ENCODE measurements around the gene ZC3H6. TPM values are rescaled to one million over a fixed set of nuclear protein-coding genes. Genes with fewer than 3 reads are reported as not detected.

ZC3H6 gene
- total and polyA plus RNA-seq, 12 donors, result 2.5 to 19.0 (median 9.5) TPM

- intact Hi-C loops (cut with DNase I), result loop anchor here (5.0 to 10.0 kb wide), 2 partner anchors 132 to 176 kb away; partner anchors contain the start of gene RGPD8 (in 1 of the 2)
- Histone ChIP-seq H3K27me3 (no peaks in the 10 kb centered on the region), H3K4me3 (no peak overlapping the region), H3K27ac (no peak overlapping the region), H3K36me3 (replicated peaks in 1 of 2) (no peaks in the 10 kb centered on the region), H3K9me3 (replicated peaks in 1 of 3) (no peaks in the 10 kb centered on the region), H3K4me1 (replicated peaks in 1 of 2) (peaks cover 0 to 21% of the 10 kb centered on the region in 2 donors)
- WGBS, 4 donors, result 91 to 100% (median 91%) methylated on average over 2 of the region's 2 CpGs
- TF ChIP-seq POLR2A (IDR thresholded peaks at IDR 0.05) (no peak), CTCF (IDR thresholded peaks at IDR 0.05) (no peak)
- no peak for DNase-seq
Observed at GRCh38 chr2:112256654-112257053, 18.7 kb upstream of the ZC3H6 start.

- Histone ChIP-seq H3K36me3 (replicated peaks in 1 of 2) (no peaks in the 10 kb centered on the region), H3K27ac (no peak overlapping the region), H3K4me3 (no peak overlapping the region), H3K4me1 (replicated peaks in 1 of 2) (peaks cover 0 to 21% of the 10 kb centered on the region in 2 donors), H3K9me3 (replicated peaks in 1 of 3) (no peaks in the 10 kb centered on the region), H3K27me3 (no peaks in the 10 kb centered on the region)
- TF ChIP-seq CTCF (IDR thresholded peaks at IDR 0.05) (no peak), POLR2A (IDR thresholded peaks at IDR 0.05) (no peak)
- DNase-seq, result no peak
- intact Hi-C loops (cut with DNase I), result loop anchor here (5.0 to 10.0 kb wide), 2 partner anchors 133 to 175 kb away; partner anchors contain the start of gene RGPD8 (in 1 of the 2)
- WGBS, 4 donors, result 63 to 81% (median 72%) methylated on average over 4 of the region's 4 CpGs
Observed at GRCh38 chr2:112257575-112257974, 17.8 kb upstream of the ZC3H6 start.

- intact Hi-C loops (cut with DNase I), result loop anchor here (5.0 to 10.0 kb wide), 3 partner anchors 135 to 365 kb away; partner anchors contain the start of genes MERTK (in 1 of the 2) and RGPD8 (in 1 of the 2)
- Histone ChIP-seq H3K4me1 (replicated peaks in 1 of 2) (peaks cover 0 to 7% of the 10 kb centered on the region in 2 donors), H3K9me3 (replicated peaks in 1 of 3) (no peaks in the 10 kb centered on the region), H3K27me3 (no peaks in the 10 kb centered on the region), H3K4me3 (peak overlapping the region in 1 of 4 donors; percentile 46), H3K27ac (no peak overlapping the region), H3K36me3 (replicated peaks in 1 of 2) (no peaks in the 10 kb centered on the region)
- peak; percentile 82 to 94 (median 86) for DNase-seq
- 16 to 20% (median 19%) methylated on average over 15 of the region's 15 CpGs for WGBS, 4 donors
- no peak for TF ChIP-seq POLR2A (IDR thresholded peaks at IDR 0.05)
- peak; percentile 85 to 98 (median 96) for TF ChIP-seq CTCF (IDR thresholded peaks at IDR 0.05)
Observed at GRCh38 chr2:112259509-112260294, 15.7 kb upstream of the ZC3H6 start.

GRCh38 chr2:112260295-112260625, 15.1 kb upstream of the ZC3H6 start:
- DNase-seq, result no peak
- Histone ChIP-seq H3K36me3 (replicated peaks in 1 of 2) (no peaks in the 10 kb centered on the region), H3K27me3 (no peaks in the 10 kb centered on the region), H3K4me1 (replicated peaks in 1 of 2) (peaks cover 0 to 5% of the 10 kb centered on the region in 2 donors), H3K27ac (no peak overlapping the region), H3K4me3 (no peak overlapping the region), H3K9me3 (replicated peaks in 1 of 3) (no peaks in the 10 kb centered on the region)
- no peak for TF ChIP-seq CTCF (IDR thresholded peaks at IDR 0.05)
- no peak for TF ChIP-seq POLR2A (IDR thresholded peaks at IDR 0.05)
- intact Hi-C loops (cut with DNase I), result loop anchor here in 1 of 2 donors (10.0 kb wide), 1 partner anchor 365 kb away; the partner anchor contains the start of gene MERTK
- WGBS, 4 donors, result 92 to 100% (median 98%) methylated on average over 3 of the region's 3 CpGs
